DMS79 treated with DMSO at 0.1 percent for 48 hours (cell line): ENCODE data around the gene GALNT2.

Source experiments
- DNase-seq: peaks from one replicate; lab custom pipeline; 2025; lab: John Stamatoyannopoulos, UW

The GALNT2 gene

GRCh38 chr1:230066466-230067404, at the start of gene GALNT2:
Gene GALNT2 (plus strand): TSS chr1:230067238. CDS start chr1:230067281, 43 bp downstream.
- peak; percentile 81 for DNase-seq

GRCh38 chr1:230020451-230020850, 46.6 kb upstream of the GALNT2 start:
- no peak for DNase-seq

GRCh38 chr1:230022666-230023380, 44.2 kb upstream of the GALNT2 start:
- no peak for DNase-seq

GRCh38 chr1:230025686-230026085, 41.4 kb upstream of the GALNT2 start:
- no peak for DNase-seq

- no peak for DNase-seq
Observed at GRCh38 chr1:230026139-230026538, 40.9 kb upstream of the GALNT2 start.

- no peak for DNase-seq
Observed at GRCh38 chr1:230026572-230026971, 40.5 kb upstream of the GALNT2 start.

- DNase-seq: no peak
Observed at GRCh38 chr1:230028602-230029223, 38.3 kb upstream of the GALNT2 start.

GRCh38 chr1:230029244-230029941, 37.6 kb upstream of the GALNT2 start:
- DNase-seq: no peak

GRCh38 chr1:230030122-230030821, 36.8 kb upstream of the GALNT2 start:
- DNase-seq: no peak

GRCh38 chr1:230031131-230031530, 35.9 kb upstream of the GALNT2 start:
- no peak for DNase-seq

- DNase-seq: no peak
Observed at GRCh38 chr1:230032516-230033281, 34.3 kb upstream of the GALNT2 start.

- DNase-seq: no peak
Observed at GRCh38 chr1:230037261-230037660, 29.8 kb upstream of the GALNT2 start.

- DNase-seq: no peak
Observed at GRCh38 chr1:230040440-230040839, 26.6 kb upstream of the GALNT2 start.

- no peak for DNase-seq
Observed at GRCh38 chr1:230043081-230043480, 24.0 kb upstream of the GALNT2 start.

GRCh38 chr1:230044729-230045128, 22.3 kb upstream of the GALNT2 start:
- no peak for DNase-seq

GRCh38 chr1:230047114-230047865, 19.7 kb upstream of the GALNT2 start:
- no peak for DNase-seq

- no peak for DNase-seq
Observed at GRCh38 chr1:230048322-230048721, 18.7 kb upstream of the GALNT2 start.

- DNase-seq: no peak
Observed at GRCh38 chr1:230048922-230049321, 18.1 kb upstream of the GALNT2 start.

GRCh38 chr1:230049731-230050130, 17.3 kb upstream of the GALNT2 start:
- no peak for DNase-seq
